GM21717 (cell line): ENCODE measurements around the gene ADAT1.
A peak's percentile ranks its signal among the peaks of the same experiment; 100 is the strongest.

Experiments used
- ATAC-seq: cut with Tn5 transposase; IDR thresholded peaks from one replicate; pipeline ENCODE4 v1.9.1; 2021; ENCODE audit warnings: mild to moderate bottlenecking, moderate library complexity; ENCODE audit not compliant: unreplicated experiment

Gene ADAT1

GRCh38 chr16:75622761-75623605 is at the start of gene ADAT1:
ADAT1 (minus strand) TSS chr16:75623281; CDS start chr16:75620799, 2,482 bp downstream.
- ATAC-seq, result peak; percentile 96

- ATAC-seq, result no peak
Observed at GRCh38 chr16:75667503-75667902, 44.4 kb upstream of the ADAT1 start.

GRCh38 chr16:75660726-75661302 is 37.7 kb upstream of the ADAT1 start:
- no peak for ATAC-seq

GRCh38 chr16:75660321-75660720 is 37.2 kb upstream of the ADAT1 start:
- ATAC-seq, result no peak

GRCh38 chr16:75658175-75658574 is 35.1 kb upstream of the ADAT1 start:
- ATAC-seq, result no peak

- ATAC-seq, result no peak
Observed at GRCh38 chr16:75653922-75654321, 30.8 kb upstream of the ADAT1 start.

- peak; percentile 38 for ATAC-seq
Observed at GRCh38 chr16:75648265-75649076, 25.4 kb upstream of the ADAT1 start.

DNA sequence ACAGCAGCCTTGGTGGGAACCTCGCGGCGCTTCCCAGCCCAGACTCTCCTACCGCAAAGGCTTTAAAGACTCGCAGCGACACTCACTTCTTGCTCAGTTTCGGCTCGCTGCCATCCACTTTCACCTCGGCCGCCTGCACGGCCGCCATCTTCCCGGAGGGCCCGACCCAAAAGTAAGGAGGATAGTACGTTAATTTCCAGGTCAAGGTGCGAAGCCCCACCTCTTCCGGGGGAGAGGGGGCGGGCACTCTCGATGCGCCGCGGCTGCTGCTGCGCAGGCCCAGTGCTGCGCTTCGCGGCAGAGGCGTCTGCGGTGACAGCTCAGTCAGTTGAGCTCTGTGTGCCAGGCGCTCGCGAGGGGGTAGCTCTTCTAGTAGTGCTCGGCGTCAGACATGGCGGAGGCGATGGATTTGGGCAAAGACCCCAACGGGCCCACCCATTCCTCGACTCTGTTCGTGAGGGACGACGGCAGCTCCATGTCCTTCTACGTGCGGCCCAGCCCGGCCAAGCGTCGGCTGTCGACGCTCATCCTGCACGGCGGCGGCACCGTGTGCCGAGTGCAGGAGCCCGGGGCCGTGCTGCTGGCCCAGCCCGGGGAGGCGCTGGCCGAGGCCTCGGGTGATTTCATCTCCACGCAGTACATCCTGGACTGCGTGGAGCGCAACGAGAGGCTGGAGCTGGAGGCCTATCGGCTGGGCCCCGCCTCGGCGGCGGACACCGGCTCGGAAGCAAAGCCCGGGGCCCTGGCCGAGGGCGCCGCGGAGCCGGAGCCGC is 24.6 kb upstream of the ADAT1 start, which contains the start of the genes KARS1 and TERF2IP:
TSS of gene KARS1 (minus strand) at position 174 of the 773 bp plus-strand sequence. CDS start at position 148, 26 bp downstream.
TSS of gene TERF2IP (plus strand) at position 282 of the 773 bp plus-strand sequence. CDS start at position 392, 110 bp downstream.
- peak; percentile 88 for ATAC-seq

DNA sequence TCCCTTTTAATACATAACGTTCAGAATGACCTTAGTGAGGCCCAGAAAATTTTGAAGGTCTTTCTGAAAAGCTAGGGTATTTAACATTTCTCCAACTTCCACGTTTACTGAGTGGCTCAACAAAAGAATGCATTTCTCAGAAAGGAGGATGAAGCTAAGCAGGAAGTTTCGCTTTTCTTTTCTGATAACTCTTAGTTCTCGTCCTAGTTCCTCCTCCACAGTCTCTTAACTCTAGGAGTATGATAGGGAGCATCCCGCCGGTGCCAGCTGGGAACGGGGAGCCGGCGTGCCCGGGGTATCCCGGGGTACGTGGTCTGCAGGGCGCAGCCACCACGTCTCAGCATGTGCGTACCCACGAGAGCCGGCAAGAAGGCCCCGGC is 24.0 kb upstream of the ADAT1 start:
- peak; percentile 19 for ATAC-seq

DNA sequence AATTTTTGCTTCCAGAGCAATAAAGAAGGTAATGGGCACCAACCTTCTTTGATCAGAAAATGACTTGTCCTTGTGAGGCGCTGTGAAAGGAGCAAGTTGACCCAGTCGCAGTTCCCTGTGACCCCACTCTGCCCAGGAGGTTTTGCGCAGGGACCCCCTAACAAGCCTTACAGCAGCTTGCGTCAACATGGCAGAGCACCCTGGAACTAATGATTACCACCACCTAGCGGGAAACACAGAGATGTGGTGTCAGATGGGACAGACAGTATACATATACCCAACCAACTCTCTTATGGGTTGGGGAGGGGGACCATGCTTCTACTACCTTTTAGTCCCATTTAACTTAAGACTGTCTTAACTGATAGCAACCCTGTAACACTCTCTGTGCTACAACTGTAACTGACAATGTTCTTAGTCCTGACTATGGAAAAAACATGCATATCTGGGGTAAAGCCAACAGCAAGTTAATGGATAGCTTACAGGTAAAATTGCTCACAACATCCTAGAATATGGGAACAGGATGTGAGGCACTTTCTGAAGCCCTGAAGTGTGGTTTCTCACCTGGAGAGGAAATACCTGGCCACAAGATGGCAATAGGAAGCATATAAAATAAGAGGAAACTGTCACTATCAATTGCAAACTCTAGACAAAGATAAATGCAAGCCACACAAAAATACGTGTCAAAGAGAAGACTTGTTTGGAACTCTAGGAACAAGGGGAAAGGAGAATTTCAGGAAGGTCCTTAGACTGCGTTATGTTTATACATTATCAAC is 21.3 kb upstream of the ADAT1 start:
- no peak for ATAC-seq

DNA sequence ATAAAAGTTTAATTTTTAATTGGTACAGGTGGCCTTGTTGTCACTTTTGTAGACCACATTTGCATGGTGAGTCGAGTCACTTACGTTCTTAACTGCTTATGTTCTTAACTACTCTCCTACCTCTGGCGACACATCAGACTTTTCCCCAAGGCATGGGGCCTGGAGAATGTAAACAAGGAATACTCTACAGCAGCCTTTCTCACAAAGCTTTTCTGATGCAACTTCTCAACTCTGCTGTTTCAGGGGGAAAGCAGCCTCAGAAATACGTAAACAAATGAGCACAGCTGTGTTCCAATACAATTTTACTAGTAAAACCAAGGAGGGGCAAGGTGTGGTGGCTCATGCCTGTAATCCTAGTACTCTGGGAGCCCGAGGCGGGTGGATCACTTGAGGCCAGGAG is 17.5 kb upstream of the ADAT1 start:
- ATAC-seq, result no peak

DNA sequence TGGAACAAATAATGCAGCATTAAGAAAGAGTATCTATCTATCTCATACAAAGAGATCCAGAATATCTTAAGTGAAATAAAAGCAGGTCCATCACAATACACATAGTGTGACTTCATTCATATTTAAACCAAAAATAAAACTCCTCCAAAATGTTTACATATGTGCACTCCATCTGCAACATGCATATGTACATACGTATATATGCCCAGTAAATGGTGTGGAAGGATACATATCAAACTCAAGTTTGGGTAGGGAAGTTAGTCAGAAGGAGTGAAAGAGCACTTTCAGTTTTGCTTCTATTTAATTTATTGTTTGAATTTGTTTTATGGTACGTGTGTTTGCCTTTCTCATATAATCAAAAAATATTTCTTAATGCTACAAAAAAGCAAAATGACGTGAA is 12.0 kb upstream of the ADAT1 start:
- no peak for ATAC-seq

DNA sequence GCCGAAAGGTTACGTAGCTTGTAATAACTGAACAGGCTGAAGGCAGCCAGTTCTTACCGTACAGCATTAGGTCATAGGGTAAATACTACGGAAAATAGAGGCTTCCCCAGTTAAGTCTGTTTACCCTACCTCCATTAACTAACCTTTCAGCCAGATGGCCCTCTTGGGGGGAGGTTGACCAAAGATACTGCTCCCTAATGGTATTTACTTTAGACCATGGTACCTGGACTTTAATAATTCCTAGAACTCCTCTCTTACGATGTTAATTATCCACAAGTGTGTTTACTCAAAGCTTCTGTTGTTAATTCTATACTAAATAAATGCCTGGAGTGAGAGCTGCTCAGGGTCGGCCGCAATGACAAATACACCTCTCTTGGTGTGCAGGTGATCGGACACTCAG is 9.8 kb upstream of the ADAT1 start:
- ATAC-seq, result no peak

GRCh38 chr16:75630052-75630451 is 7.0 kb upstream of the ADAT1 start:
- ATAC-seq, result no peak

- ATAC-seq, result no peak
Observed at GRCh38 chr16:75629132-75629531, 6.1 kb upstream of the ADAT1 start.

- no peak for ATAC-seq
Observed at GRCh38 chr16:75628351-75628750, 5.3 kb upstream of the ADAT1 start.

- no peak for ATAC-seq
Observed at GRCh38 chr16:75627851-75628250, 4.8 kb upstream of the ADAT1 start.

DNA sequence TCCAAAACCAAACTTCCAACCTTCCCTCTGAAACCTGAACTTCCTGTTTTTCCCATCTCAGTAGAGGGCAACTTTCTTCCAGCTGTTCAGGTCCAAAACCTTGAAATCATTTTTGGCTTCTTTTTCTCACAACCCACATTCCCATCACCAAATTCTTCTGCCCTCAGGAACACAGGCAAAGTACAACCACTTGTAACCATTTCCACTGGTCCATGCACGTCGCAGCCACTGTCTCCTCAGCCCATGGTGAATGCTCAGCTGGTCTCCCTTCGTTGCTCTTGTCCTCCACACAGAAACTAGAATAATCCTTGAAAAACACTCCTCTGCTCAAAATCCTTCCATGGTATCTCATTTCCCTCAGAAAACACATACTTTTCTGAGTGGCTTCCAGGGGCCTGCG is 3.7 kb upstream of the ADAT1 start:
- no peak for ATAC-seq

- ATAC-seq, result no peak
Observed at GRCh38 chr16:75624921-75625334, 1.8 kb upstream of the ADAT1 start.

- ATAC-seq, result no peak
Observed at GRCh38 chr16:75621170-75621477, 2.0 kb downstream of the ADAT1 start.
